NCI-H774 (cell line): ENCODE results near the gene CACNB2.

Source experiments
- DNase-seq: peaks from one replicate; lab custom pipeline; 2025; lab: John Stamatoyannopoulos, UW

CACNB2 gene

DNA sequence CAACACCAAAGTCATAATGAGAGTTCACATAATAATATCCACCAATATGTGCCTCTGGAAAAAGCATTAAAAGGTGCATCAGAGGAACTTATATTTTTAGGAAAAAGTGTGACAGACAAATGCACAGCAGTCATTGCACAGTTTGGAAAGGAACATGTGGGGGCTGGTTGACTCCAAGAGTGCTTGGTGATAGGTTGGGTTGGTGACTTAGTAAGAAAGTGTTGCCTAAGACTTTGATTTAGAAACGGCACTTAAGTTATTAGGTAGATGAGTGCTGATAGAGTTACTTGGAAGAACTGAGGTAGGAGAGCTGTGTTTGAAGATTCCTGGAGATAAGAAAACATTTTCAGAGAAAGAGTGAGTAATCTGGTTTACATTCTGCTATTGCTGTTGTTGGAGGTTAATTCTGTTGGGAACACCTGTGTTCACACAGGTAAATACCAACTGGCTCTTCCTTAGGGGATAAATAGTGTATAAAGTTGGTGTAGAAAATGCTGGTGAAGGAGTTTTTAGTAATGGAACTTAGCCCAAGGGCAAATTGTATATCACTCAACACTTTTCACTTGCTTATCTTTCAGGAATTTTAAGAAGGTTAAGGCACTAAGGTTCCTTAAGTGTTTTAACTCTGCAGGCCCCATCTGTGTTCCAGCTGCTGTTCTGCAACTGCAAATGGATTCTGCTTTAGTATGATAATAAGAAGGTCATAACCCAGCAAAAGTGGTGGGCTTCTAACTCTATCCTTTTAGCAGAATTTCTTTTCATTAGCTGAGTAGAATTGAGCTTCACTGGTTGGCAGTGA, 315.1 kb downstream of the CACNB2 start:
- DNase-seq = no peak

DNA sequence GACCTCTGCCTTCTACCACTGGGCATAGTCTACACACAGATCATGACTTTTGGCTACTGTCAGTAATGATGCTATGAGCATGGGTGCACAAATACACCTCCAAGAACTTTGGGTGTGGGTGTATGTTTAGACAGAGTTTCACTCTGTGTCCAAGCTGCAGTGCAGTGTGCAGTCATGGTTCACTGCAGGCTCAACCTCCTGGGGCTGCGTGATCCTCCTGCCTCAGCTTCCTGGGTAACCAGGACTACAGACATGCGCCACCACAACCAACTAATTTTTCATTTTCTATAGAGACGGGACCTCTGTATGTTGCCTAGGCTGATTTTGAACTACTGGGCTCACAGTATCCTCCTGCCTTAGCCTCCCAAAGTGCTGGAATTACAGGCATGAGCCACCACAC, 316.8 kb downstream of the CACNB2 start:
- no peak for DNase-seq

DNA sequence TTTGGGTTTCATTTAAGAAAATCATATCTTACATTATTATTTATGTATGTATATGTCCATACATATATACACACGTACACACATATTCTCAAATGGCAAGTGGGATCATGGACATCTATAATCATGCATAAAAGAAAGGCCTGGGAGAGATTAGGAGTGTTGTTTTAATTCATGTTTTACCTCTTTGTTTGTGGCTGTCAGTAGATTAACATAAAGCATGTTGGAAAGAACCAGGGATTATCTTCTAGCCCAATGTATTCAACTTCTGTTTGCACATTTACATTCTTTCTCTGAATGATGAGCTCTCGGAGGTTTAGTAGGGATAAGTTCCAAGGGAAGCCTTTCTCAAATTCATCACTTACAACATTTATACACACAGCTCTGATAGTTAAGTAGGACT, 319.8 kb downstream of the CACNB2 start:
- DNase-seq = no peak

DNA sequence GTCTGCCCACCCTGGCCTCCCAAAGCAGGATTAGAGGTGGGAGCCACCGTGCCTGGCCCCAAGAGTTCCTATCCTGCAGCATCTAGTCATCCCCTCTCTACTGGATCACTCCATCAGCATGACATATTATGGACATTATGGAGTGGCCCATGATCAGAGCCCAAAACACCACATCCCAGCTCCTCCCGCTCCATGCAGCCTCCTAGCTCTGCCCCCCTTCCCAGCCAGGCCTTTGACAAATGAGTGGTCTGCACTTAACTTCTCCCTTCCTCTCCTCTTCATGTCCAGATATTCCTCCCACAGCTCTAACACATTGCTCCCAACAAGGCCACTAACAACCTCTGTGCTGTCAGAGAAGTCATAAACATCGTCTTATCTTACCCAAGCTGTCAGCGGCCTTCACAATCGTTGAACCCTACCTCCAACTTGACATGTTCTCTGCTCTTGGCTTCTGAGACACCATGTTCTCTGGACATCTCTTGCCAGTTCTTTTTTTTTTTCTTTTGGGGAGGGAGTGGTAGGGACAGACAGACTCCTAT, 323.5 kb downstream of the CACNB2 start:
- DNase-seq = no peak

DNA sequence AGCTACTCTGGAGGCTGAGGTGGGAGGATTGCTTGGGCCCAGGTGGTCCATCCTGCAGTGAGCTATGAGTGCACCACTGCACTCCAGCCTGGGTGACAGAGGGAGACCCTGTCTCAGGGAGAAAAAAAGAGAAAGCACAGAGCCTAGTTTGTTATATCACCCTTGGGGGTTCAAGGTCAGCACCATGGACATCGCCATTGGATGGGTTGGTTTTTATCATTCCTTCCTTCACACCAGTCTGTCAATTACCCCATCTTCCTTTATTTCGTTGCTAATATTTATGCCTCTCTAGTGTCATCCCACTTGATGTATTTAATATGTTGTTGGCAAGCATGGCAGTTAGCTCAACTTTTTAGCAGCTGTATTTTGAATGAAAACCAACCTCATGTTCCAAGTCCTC, 328.9 kb downstream of the CACNB2 start:
- no peak for DNase-seq

DNA sequence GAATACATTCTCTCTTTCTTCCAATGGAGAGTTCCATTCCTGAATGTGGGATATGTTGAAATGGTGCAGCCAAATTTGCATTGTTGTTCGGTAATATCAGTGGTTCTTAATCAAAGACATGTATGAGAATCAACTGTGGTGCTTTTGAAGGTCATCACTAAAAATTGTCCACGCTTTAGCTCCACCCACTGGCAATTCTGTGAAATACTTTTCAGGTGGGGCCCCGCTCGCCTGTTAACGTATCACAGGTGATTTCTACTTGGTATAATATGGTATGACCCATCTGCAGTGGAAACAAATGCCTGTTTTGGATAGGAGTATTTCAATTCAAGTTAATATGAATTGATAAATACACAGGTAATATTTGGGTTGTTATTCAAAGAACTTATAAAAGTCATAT, 332.8 kb downstream of the CACNB2 start:
- DNase-seq = no peak

DNA sequence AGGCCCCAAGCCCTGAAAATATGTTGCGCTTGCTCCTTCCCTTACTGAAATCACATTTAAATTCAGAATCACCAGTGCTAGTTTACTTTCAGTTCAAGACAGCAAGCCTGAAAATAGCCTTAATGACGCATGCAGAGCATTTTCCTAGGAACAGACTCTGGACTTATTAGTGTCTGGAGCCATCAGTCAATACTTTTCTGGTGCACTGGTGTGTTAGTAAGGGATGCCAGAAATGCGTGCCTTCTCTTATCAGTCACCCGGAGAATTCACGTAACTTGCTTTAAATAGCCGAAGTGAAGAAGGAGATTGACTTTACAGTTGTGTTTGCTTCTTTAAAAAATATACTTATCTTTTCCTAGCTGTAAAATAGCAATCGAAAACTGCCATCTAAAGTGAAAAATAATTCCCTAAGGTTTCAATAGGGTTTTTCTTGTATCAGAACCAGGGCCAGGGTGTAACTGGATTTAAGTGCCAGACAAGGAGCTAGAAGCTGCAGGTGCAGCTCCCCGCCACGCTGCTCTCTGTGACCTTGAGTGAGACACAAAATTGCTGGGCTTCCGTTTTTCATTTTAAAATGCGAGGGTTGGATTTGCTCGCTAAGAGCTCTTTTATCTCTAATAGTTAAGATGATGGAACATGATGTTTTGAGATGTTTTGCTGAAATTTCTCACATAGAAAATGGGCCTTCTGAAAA, 333.3 kb downstream of the CACNB2 start:
- no peak for DNase-seq

DNA sequence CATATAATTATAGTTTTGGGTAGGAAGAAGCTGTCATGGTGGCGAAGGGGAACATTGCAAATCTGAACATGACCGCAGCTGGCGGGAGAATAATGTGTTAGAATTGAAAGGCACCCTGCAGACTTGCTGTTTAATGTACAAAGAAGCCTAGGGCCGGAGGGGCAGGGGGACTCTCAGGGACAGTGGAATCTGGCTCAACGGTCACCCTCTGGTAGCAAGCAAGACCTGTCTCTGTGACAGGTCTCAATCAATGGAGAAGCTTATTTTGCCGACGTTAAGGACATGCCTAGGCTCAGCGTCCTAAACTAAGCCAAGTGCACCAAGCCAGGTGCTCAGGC, 333.9 kb downstream of the CACNB2 start:
- no peak for DNase-seq

DNA sequence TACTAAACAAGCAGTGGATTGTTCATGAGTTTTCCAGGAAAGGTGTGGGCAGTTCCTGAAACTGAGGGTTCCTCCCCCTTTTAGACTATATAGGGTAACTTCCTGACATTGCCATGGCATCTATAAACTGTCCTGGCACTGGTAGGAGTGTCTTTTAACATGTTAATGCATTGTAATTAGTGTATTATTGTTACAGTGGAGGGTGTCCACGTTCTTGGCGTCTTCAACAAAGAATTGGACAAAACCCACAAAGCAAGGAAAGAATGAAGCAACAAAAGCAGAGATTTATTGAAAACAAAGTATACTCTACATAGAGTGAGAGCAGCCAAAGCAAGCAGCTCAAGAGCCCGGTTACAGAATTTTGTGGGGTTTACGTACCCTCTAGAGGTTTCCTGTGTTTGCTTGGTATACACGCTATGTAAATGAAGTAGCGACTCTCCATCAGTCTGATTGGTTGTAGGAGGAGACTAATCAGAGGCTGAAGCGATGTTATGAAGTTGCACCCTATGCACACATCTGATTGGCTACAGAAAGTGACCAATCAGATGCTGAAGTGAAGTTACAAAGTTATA, 335.9 kb downstream of the CACNB2 start:
- no peak for DNase-seq

DNA sequence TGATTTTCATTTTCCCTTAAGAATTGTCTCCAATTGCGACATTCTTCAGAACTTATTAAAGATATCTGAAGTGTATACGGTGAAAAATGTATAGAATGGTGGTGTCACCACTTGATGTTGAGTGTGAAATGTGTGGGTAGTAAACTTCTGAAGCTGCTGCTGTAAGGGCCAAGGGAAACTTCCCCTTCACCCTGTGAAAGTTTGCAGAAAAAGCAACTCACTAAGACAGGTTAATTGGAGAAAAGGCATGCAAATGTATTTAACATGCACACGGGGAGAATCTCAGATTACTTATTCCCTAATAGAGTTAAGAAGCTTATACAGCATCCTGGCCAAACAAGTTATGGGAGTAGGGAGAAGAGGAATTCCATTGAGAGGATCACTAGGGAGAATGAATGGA, 338.1 kb downstream of the CACNB2 start:
- DNase-seq = no peak

DNA sequence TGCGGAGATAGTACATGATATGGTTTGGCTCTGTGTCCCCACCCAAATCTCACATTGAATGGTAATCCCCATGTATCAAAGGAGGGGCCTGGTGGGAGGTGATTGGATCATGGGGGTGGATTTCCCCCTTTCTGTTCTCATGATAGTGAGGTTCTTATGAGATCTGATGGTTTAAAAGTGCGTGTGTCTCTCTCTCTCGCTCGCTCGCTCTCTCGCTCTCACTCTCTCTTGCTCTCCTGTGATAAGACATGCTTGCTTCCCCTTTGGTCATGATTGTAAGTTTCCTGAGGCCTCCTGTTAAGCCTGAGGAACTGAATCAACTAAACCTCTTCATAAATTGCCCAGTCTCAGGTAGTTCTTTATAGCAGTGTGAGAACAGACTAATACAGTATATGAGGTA, 339.3 kb downstream of the CACNB2 start:
- no peak for DNase-seq

DNA sequence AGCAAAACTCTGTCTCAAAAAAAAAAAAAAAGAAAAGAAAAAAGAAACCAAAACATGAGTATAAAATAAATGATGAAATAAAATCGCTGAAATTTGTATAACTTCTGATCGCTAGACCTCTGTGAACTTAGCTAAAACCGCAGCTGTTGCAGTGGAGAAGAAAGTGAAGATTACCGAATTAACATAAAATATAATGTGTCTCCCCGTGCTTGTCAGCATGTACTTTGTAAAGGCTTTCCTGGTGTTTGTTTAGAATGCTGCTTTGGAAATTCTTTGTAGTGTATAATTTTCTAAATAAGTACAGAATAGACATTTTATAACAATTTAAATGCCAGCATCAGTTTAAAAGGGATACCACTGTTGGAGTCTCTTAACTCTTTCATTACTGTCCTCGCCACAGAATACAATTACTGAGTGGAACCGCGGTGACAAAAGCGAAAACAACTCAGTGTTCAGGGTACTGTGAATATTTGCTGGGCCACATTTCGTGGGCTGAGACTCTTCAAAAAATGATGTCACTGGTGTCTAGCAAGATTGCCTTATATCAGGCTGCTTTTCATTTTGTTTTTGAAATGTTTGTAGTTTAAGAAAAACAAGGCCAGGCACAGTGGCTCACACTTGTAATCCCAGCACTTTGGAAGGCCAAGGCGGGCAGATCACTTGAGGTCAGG, 343.4 kb downstream of the CACNB2 start:
- no peak for DNase-seq

DNA sequence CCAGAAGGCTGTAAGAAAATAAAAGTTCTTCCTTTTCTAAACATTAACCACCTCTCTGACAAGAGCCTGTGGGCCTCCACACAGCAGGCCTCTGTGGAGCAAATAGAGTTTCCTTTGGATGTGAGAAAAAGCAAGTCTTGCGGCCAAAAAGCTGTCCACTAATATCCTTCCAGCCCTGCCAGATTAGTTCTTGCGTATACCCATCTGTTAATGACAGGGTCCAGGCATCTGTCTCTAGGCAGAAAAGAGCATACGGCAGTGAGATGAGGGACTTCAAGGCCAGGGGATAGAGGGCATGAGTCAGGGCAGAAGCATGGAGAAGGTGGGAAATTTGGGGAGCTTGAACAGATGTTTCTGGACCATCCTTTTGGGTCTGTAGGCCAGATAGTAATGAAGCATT, 346.2 kb downstream of the CACNB2 start:
- DNase-seq = no peak

DNA sequence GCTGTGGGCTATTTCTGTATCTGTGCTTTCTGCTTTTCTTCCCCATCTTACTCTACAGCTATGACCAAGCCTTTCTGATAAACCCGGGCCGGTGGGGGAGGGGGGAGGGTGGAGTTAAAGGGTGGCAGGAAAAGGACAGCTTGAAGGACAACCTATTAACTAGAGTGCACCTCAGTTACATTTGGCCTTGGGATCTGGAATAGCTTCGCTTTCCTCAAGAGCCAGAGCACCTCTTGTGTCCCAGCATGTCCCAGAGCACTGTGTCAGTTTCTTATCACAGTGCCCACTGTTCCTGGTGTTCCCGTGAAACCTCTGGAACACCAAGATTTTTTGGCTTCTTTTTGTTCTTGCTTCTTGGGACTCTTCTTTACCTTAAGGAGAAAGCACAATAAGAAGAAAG, 350.5 kb downstream of the CACNB2 start:
- no peak for DNase-seq

DNA sequence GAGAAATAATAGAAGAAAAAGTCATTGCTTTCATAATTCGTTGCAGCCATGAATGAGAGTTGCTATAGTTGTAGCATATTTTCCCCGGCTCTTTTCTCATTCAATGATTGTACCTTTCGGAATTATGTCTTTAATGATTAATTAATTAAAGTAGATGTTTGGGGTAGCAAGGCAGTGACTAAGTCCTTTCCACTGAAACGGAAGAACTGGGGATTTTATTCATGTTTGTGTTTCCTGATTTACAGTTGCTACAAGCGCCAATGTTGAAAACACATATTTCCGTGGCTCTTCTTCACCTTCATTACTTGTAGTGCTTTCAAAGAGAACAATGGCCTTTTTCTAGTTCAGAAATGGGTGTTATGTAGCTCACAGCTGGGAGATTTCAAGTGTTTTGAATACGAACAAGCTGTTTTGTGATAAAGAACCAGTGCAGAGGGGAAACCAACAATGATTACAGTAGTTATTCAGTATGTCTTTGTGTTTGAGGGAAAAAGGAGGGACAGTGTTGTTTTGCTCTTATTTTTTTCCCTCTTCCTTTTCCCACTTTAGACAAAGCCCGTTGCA, 357.7 kb downstream of the CACNB2 start:
- no peak for DNase-seq

DNA sequence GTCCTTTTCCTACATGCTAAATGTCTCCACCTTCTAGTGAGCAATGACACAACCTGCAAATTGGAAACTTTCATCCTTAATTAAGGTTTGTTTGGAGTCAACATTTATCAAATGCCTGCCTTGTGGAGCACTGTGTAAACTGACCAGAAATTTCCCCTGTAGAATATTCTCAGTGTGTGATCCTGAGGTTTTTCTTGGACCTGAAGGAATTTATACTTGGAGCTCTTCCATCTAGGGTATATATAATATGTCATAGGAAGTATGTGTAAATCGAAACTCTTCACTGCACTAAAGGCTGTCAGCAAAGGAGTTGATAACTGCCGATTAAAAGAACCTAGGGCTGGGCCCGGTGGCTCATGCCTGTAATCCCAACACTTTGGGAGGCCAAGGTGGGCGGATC, 358.8 kb downstream of the CACNB2 start:
- no peak for DNase-seq

DNA sequence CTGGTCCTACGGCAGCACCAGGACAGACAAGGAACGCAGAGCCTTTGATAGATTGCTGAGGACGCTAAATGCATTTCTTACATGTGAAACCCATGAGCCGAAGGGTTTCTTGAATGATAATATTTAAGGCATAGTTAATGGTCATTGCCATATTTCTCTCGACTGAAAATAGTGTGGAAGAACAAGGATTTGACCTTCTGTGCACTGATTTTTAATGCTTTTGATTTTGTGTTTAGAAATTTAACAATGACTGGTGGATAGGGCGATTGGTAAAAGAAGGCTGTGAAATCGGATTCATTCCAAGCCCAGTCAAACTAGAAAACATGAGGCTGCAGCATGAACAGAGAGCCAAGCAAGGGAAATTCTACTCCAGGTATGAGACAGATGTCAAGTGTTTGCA, 360.4 kb downstream of the CACNB2 start:
- no peak for DNase-seq

DNA sequence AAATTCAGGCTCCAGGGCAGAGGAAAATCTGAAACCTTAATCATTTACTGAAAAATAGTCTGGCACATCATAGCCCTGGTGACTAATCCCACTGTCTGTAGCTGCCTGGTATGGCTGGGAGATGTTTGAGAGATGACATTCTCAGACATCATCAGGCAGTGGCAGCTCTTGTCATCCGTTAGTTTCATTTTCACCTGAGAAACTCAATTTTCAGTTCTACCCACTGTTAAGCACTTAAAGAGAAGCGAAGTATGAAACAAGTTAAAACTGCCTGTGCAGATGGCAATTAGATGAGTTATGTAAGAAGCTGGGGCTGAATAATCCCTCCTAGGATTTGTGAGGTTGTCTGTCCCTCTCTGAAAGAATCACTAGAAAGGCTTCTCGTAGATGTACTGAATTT, 361.0 kb downstream of the CACNB2 start:
- DNase-seq = no peak

DNA sequence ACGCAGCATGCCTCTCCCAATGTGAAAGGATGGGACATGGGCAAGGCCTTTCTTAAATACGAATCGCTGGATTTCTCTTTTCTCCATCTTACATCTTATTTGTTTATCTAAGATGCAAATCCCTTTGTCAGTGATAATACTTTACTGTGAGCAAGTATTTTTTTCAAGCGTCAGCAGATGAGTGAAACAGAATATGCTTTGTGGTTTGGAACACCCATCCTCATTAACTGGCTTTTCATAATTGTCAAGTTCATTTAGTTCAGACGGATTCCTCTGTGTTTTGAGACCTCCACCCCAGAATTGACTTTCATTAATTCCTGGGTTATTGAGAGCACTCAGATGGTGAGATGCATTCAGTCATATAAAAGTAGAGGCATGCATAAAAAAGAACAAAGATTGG, 361.4 kb downstream of the CACNB2 start:
- no peak for DNase-seq

DNA sequence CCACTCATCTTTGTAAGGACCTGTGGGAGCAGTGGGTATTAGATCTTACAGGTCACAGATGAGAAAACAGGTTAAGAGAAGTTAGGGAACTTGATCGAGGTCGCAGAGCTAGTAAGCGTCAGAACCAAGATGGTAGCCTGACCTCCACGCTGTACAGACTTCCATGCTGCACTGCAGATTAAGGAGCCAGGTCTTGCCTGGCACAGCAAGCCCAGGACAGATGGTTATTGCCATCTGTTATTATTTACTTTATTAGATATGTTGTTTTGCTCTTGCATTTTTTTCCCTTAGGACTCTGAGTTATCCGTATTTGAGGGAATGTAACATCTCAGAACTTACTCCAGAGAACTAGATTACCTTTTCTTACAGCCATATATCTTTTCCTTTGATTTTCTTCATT, 363.9 kb downstream of the CACNB2 start:
- no peak for DNase-seq

DNA sequence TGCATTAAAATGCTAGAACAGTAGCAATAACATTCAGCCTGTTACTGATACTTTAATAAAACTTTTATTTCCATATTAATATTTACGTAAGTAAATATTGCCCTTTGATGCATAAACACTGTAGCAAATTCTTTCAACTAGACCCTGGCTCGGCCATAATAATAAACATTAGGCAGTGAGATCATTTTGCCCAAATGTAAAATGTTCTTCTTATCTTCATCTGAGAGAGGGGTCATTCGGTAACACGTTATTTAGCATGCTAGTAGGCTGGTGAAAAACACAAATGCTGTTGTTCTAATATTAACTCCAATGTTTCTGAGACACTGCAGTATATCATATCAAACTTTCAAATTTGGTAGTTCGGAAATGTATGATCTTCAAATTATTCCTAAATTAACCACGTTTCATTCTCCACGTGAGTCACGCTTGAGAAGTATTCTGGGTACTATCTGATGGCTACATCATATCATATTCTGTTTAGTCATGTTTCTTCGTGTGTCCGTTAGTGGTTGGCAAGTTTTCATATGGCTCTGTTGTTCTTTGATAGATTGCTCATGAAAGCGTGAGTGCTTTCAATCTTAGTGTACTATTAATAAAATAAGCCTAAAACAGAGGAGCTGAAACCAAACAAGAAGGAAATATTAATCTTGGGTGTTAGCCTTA, 365.4 kb downstream of the CACNB2 start:
- no peak for DNase-seq

DNA sequence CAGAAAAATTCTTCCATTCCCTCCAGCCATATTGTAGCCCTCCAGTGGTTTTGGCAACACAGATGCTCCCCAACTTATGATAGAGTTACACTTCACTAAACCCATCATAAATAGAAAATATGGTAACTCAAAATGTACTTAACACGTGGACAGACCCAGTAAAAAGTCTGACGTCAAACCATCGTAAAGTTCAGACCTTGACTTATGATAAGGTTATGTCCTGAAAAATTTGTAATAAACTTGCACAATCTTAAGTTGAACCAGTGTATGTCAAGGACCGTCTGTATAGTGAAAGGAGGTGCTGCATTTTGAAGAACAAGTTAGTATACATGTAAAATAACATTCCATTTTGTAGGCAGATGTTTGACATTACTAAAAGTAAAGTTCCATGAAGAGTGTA, 368.4 kb downstream of the CACNB2 start:
- no peak for DNase-seq
